Loucy (cell line): ENCODE measurements around the gene GAN.
"Not testable (repeated sequence)": the region's sequence is repeated elsewhere in the genome, so short reads cannot be mapped to it uniquely, and the experiment has no call there.

Experiments
- H2AFZ ChIP-seq: fragments of 200-600 bp; sonication (generic); 2 replicates; pipeline ENCODE4 v1.6.0; 2016; ENCODE audit warnings: antibody characterized with exemption, mild to moderate bottlenecking, low read length, moderate library complexity
- H3F3A ChIP-seq: fragments of 200-600 bp; 2 replicates; pipeline ENCODE4 v1.6.0; 2016; ENCODE audit warnings: antibody characterized with exemption, low read depth, mild to moderate bottlenecking
- H3K27me3 ChIP-seq: fragments of 200-600 bp; sonication (generic); 2 replicates; pipeline ENCODE4 v1.6.1; 2014; ENCODE audit warnings: low read length, mild to moderate bottlenecking; ENCODE audit not compliant: insufficient read depth, poor library complexity, severe bottlenecking
- H3K36me3 ChIP-seq: fragments of 200-600 bp; sonication (generic); 2 replicates; pipeline ENCODE4 v1.6.1; 2016; ENCODE audit warnings: low read length; ENCODE audit not compliant: insufficient read depth
- H3K4me1 ChIP-seq: fragments of 200-600 bp; sonication (generic); 2 replicates; pipeline ENCODE4 v1.5.1; 2014; ENCODE audit warnings: low read length, mild to moderate bottlenecking; ENCODE audit not compliant: insufficient read depth, poor library complexity, severe bottlenecking
- H3K4me2 ChIP-seq: fragments of 200-600 bp; sonication (generic); 2 replicates; pipeline ENCODE4 v1.6.0; 2014; ENCODE audit warnings: antibody characterized with exemption, low read length, low read depth, mild to moderate bottlenecking; ENCODE audit not compliant: poor library complexity, severe bottlenecking
- H3K4me3 ChIP-seq: fragments of 200-600 bp; sonication (generic); 2 replicates; pipeline ENCODE4 v1.5.1; 2014; ENCODE audit warnings: low read length, mild to moderate bottlenecking, mixed read lengths; ENCODE audit not compliant: poor library complexity, severe bottlenecking
- H3K79me2 ChIP-seq: fragments of 200-600 bp; sonication (generic); 2 replicates; pipeline ENCODE4 v1.6.1; 2014; ENCODE audit warnings: low read length; ENCODE audit not compliant: insufficient read depth
- H3K9ac ChIP-seq: fragments of 200-600 bp; sonication (generic); 2 replicates; pipeline ENCODE4 v1.6.0; 2014; ENCODE audit warnings: mild to moderate bottlenecking, low read depth, low read length, moderate library complexity; ENCODE audit not compliant: poor library complexity, severe bottlenecking
- H3K9me2 ChIP-seq: fragments of 200-600 bp; sonication (generic); replicated peaks from 2 replicates; pipeline ENCODE4 v1.6.1; 2016; ENCODE audit warnings: low read depth, low read length, mixed read lengths
- H3K9me3 ChIP-seq: fragments of 200-600 bp; sonication (generic); 2 replicates; pipeline ENCODE4 v1.6.1; 2014; ENCODE audit warnings: mild to moderate bottlenecking, antibody characterized with exemption, low read length, low read depth; ENCODE audit not compliant: insufficient read depth
- H4K20me1 ChIP-seq: fragments of 200-600 bp; sonication (generic); 2 replicates; pipeline ENCODE4 v1.6.0; 2014; ENCODE audit warnings: antibody characterized with exemption, low read length, mild to moderate bottlenecking; ENCODE audit not compliant: insufficient read depth, poor library complexity, severe bottlenecking
- CTCF ChIP-seq: fragments of 200-600 bp; sonication (generic); conservative IDR thresholded peaks from 2 replicates; pipeline ENCODE4 v1.5.1; 2014; ENCODE audit warnings: mild to moderate bottlenecking, antibody characterized with exemption, low read length
- EZH2phosphoT487 ChIP-seq: fragments of 200-600 bp; IDR thresholded peaks from 2 replicates; pipeline ENCODE4 v1.6.1; 2018; ENCODE audit warnings: antibody characterized with exemption, mild to moderate bottlenecking, moderate library complexity, borderline replicate concordance

Gene GAN

GRCh38 chr16:81333356-81333755 is 18.6 kb downstream of the GAN start:
- H3K4me3 ChIP-seq: no peak overlapping the region
- H3K4me2 ChIP-seq: no peak overlapping the region
- H3K9me2 ChIP-seq: no peaks in the 10 kb centered on the region
- no peaks in the 10 kb centered on the region for H3K9me3 ChIP-seq
- no peaks in the 10 kb centered on the region for H4K20me1 ChIP-seq
- peaks cover 6% of the 10 kb centered on the region; the same call in 1 of the 2 replicates for H3K79me2 ChIP-seq
- no peak overlapping the region for H3K9ac ChIP-seq
- no peaks in the 10 kb centered on the region for H3K4me1 ChIP-seq
- TF ChIP-seq EZH2phosphoT487: no peak
- H3K36me3 ChIP-seq: no peaks in the 10 kb centered on the region
- H3K27me3 ChIP-seq: no peaks in the 10 kb centered on the region
- H3F3A ChIP-seq: no peaks in the 10 kb centered on the region
- no peak overlapping the region for H2AFZ ChIP-seq

GRCh38 chr16:81335669-81336068 is 20.9 kb downstream of the GAN start:
- Histone ChIP-seq H3K27me3 (no peaks in the 10 kb centered on the region), H3K9ac (no peak overlapping the region), H3K4me2 (no peak overlapping the region), H3K36me3 (no peaks in the 10 kb centered on the region), H3K79me2 (no peaks in the 10 kb centered on the region; the same call in 1 of the 2 replicates), H3K4me1 (no peaks in the 10 kb centered on the region), H3K4me3 (no peak overlapping the region), H3F3A (no peaks in the 10 kb centered on the region), H3K9me2 (no peaks in the 10 kb centered on the region), H3K9me3 (no peaks in the 10 kb centered on the region), H4K20me1 (no peaks in the 10 kb centered on the region), H2AFZ (no peak overlapping the region)
- no peak for TF ChIP-seq EZH2phosphoT487
- TF ChIP-seq CTCF: no peak

GRCh38 chr16:81337097-81337496 is 22.3 kb downstream of the GAN start:
- Histone ChIP-seq H3K4me2 (no peak overlapping the region), H3K4me3 (no peak overlapping the region), H3F3A (no peaks in the 10 kb centered on the region), H3K9me2 (no peaks in the 10 kb centered on the region), H3K9ac (no peak overlapping the region), H3K9me3 (no peaks in the 10 kb centered on the region), H4K20me1 (no peaks in the 10 kb centered on the region), H3K4me1 (no peaks in the 10 kb centered on the region), H3K79me2 (no peaks in the 10 kb centered on the region), H2AFZ (no peak overlapping the region), H3K27me3 (no peaks in the 10 kb centered on the region), H3K36me3 (no peaks in the 10 kb centered on the region)
- TF ChIP-seq EZH2phosphoT487 (no peak), CTCF (no peak)

GRCh38 chr16:81345172-81345571 is 30.4 kb downstream of the GAN start:
- not testable (repeated sequence) for H3K4me2 ChIP-seq, H3K9me2 ChIP-seq, H3F3A ChIP-seq, H2AFZ ChIP-seq, H4K20me1 ChIP-seq, H3K4me3 ChIP-seq, H3K9ac ChIP-seq, H3K79me2 ChIP-seq, H3K4me1 ChIP-seq, H3K36me3 ChIP-seq, H3K27me3 ChIP-seq
- H3K9me3 ChIP-seq: peaks cover 11% of the 10 kb centered on the region; the same call in 1 of the 2 replicates
